Measurements from ENCODE around the gene NT5DC4. TPM values are rescaled to one million over a fixed set of nuclear protein-coding genes. Genes with fewer than 3 reads are reported as not detected.

NT5DC4 gene
- total and polyA plus RNA-seq, 2 of the 8 experiments (the other 6 are each of a cell fraction or from before 2014, with no cell fraction given), result not detected

GRCh38 chr2:112768432-112768831 is 47.6 kb downstream of the NT5DC4 start:
- H4K91ac ChIP-seq (replicated peaks; ENCODE audit: insufficient read length, low read length), result no peak overlapping the region
- H3K23ac ChIP-seq (ENCODE audit: insufficient read length), result no peak overlapping the region
- H2BK12ac ChIP-seq (ENCODE audit: low read depth, low read length), result no peak overlapping the region
- no peaks in the 10 kb centered on the region for H4K20me1 ChIP-seq (replicated peaks in 1 of 2; ENCODE audit: control insufficient read depth in 1 of 2, insufficient read depth in 2 of 2, low read length in 2 of 2)
- no peak overlapping the region for H3K4me2 ChIP-seq (ENCODE audit: insufficient read depth in 1 of 2, low read depth in 2 of 2, low read length in 2 of 2)
- no peak overlapping the region for H2AK5ac ChIP-seq (ENCODE audit: low read depth, low read length)
- H3K79me2 ChIP-seq (ENCODE audit: control insufficient read depth in 1 of 2, insufficient read depth in 2 of 2, low read length in 2 of 2), result no peaks in the 10 kb centered on the region
- peaks cover 6% of the 10 kb centered on the region for H3K23me2 ChIP-seq (ENCODE audit: low read depth, low read length)
- no peak overlapping the region for H3K14ac ChIP-seq (ENCODE audit: insufficient read length)
- H3K18ac ChIP-seq (ENCODE audit: extremely low read depth, low read length), result no peak overlapping the region
- no peak overlapping the region for H3K56ac ChIP-seq (replicated peaks; ENCODE audit: insufficient read length, low read depth, low read length)
- no peaks in the 10 kb centered on the region for H3K27me3 ChIP-seq (replicated peaks in 1 of 4; ENCODE audit: control insufficient read depth in 3 of 4, extremely low read depth in 1 of 4, insufficient read depth in 3 of 4, low read length in 3 of 4)
- no peak overlapping the region for H3K27ac ChIP-seq (ENCODE audit: low read depth, low read length)
- H3K4me3 ChIP-seq (ENCODE audit: extremely low read depth in 1 of 4, insufficient read depth in 2 of 4, low read depth in 3 of 4, low read length in 4 of 4), result no peak overlapping the region
- H2BK120ac ChIP-seq (replicated peaks; ENCODE audit: low read depth, low read length), result no peak overlapping the region
- H3K36me3 ChIP-seq (ENCODE audit: control insufficient read depth in 2 of 4, insufficient read depth in 4 of 4, low read length in 3 of 4), result no peaks in the 10 kb centered on the region
- no peak for FAIRE-seq
- no peaks in the 10 kb centered on the region for H3K9me3 ChIP-seq (ENCODE audit: insufficient read depth in 2 of 2, low read depth in 1 of 2, low read length in 1 of 2)
- H3K4ac ChIP-seq (replicated peaks; ENCODE audit: insufficient read length, low read depth, low read length), result no peak overlapping the region
- H2AFZ ChIP-seq (ENCODE audit: low read length), result no peak overlapping the region
- POLR2A ChIA-PET (ENCODE audit: partially characterized antibody), result interaction anchor here (0.7 kb wide), 1 partner anchor 8 kb away, joined by 3 read pairs; no protein-coding TSS in a partner anchor
- no peak overlapping the region for H2BK5ac ChIP-seq (ENCODE audit: low read depth, low read length)
- 74% methylated on average over 1 of the region's 1 CpG; no CpG with 5 or more reads in 1 of the 2 experiments for WGBS, 2 experiments (ENCODE audit: extremely low coverage in 1 of 2, insufficient coverage in 1 of 2, insufficient read length in 1 of 2, insufficient replicate concordance in 2 of 2, low coverage in 1 of 2, low lambda C conversion rate in 2 of 2, missing lambda C conversion rate in 1 of 2)
- no peak for DNase-seq (ENCODE audit: low read depth in 1 of 2, low spot score in 2 of 2)
- H2BK15ac ChIP-seq (ENCODE audit: low read length), result no peak overlapping the region
- H3K9ac ChIP-seq (replicated peaks in 1 of 4; ENCODE audit: extremely low read depth in 1 of 4, low read depth in 3 of 4, low read length in 3 of 4), result no peak overlapping the region
- H3K79me1 ChIP-seq (ENCODE audit: low read depth, low read length), result peaks cover 4% of the 10 kb centered on the region; the same call in 1 of the 2 replicates
- no peak overlapping the region for H4K5ac ChIP-seq (ENCODE audit: insufficient read length, low read depth, low read length)
- CTCF ChIA-PET (ENCODE audit: partially characterized antibody), result interaction anchor here (1.3 kb wide), 1 partner anchor 10 kb away, joined by 3 read pairs; no protein-coding TSS in a partner anchor
- H2BK20ac ChIP-seq (ENCODE audit: low read length), result no peak overlapping the region
- H3K4me1 ChIP-seq (replicated peaks in 1 of 4; ENCODE audit: control insufficient read depth in 3 of 4, insufficient read depth in 4 of 4, low read length in 3 of 4), result peaks cover 0 to 3% (median 1%) of the 10 kb centered on the region in 4 experiments; a peak in 2 of 7 replicates
- no peak overlapping the region for H4K8ac ChIP-seq (ENCODE audit: extremely low read depth, insufficient read depth, low read length)
- no peak for TF ChIP-seq ATF3 (IDR thresholded peaks at IDR 0.05; ENCODE audit: insufficient read depth, low read depth, low read length)

Measured in H1 (cell line).